ENCODE results near the gene PHLDB3.
"Not testable (repeated sequence)": the region's sequence is repeated elsewhere in the genome, so short reads cannot be mapped to it uniquely, and the experiment has no call there.

PHLDB3 gene

GRCh38 chr19:43526884-43527859, 22.6 kb upstream of the PHLDB3 start, which contains the start of gene ETHE1:
ETHE1 (minus strand) TSS chr19:43527201; CDS start chr19:43527177, 24 bp downstream.
- peak; percentile 64 to 68 for DNase-seq

DNA sequence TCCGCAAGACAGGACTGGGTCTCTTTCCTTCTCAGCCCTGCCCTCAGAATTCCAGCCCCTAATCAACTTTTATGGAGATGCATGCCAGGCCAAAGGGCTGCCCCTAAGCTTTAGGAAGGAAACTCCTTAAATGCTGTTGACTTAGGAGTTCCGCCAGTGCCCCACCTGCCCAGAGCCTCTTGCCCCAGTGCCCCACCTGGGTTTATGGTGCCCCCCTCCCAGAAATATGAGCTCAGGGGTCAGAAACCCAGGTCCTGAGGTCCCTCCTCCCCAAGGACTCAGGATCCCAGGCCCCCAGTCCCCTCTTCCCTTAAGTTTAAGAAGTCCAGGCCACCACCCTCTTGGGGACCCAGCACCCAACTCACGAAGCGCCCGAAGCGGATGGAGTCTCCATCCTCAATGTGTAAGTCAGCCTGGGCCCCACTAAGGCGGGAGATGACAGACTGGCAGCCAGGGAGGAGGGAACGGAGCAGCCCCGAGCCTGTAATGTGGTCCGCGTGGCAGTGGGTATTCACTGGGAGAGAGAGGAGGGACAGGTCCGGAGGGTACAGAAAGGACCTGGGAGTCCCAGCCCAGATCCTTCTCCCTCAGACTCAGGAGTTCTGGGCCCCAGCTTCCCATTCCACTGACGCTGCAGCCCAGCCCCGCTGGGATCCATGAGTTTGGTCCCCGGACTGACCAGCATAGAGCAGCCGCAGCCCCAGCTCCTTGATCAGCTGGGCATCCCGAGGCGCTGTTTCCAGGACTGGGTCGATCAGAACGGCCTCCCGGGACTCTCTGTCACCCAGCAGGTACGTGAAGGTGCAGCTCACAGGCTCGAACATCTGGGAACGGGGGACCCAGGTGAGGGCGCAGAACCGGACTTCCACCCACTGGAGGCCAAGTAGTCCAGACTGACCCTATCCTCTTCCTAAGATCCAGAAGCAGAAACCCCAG, 21.6 kb upstream of the PHLDB3 start:
- peak in 1 of 2 experiments; percentile 12 for DNase-seq

DNA sequence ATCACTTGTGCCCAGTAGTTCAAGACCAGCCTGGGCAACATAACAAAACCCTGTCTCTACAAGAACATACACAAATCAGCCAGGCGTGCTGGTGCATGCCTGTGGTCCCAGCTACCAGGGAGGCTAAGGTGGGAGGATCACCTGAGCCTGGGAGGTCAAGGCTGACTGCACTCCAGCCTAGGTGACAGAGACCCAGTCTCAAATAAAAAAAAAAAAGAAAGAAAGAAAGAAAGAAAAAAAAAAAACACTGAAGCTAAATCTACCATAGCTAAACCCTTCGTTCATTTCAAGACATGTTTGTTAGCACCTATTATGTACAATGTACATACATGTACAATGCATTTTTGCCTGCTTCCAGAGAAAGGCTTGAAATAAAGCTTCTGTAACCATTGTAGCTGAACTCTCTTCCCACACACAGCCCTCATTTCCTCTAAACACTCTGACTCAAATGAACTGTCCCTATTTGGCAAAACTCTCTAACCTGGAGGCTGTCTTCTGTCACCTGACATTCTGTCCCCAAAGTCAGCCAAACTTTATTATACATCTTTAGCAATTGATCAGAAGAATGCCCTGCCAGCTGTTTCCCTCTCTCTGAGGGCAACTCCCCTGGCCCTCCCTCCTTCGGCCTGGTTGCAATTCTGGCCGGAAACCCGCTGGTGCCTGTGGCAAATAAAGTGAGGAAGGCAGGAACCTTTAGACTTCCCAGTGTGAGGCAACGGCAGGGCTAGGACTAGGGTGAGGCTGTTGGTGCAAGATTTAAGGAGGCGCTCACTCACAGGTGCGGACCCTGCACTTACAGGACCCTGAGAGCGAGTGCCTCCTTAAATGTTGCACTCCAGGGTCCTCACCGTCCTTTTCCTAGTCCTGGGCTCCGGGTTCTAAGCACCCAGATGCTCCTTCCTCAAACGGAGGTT, 20.6 kb upstream of the PHLDB3 start:
- DNase-seq, result peak; percentile 84 to 85

- not testable (repeated sequence) for DNase-seq
These were observed 19.1 kb upstream of the PHLDB3 start for GRCh38 chr19:43523696-43524095.

- DNase-seq, result no peak
These were observed 18.4 kb upstream of the PHLDB3 start for GRCh38 chr19:43522929-43523328.

DNA sequence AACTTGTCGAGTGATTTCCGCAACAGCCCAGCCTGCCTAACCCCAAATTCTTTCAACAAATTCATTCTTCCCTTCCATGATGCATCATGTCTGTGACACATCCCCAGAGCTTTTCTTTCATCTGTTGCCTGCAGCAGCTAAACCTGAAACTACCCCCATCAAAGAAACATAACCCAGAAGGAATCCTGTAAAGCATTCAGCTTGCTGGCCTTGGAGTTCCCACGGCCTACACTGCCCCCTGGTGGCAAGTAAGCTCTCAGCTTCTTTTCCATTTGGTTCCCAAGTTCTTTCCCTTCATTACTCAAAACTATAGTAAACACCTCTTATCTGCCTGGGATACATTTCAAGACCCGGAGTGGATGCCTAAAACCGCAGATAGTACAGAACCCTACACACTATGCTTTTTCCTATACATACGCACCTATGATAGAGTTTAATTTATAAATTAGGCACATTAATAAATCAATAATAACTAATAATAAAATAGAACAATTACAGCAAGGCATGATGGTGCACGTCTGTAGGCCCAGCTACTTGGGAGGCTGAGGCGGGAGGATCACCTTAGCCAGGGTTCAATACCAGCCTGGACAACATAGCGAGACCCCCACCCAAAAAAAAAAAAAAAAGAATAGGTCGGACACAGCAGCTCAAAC, 15.0 kb upstream of the PHLDB3 start:
- peak; percentile 59 to 76 for DNase-seq

DNA sequence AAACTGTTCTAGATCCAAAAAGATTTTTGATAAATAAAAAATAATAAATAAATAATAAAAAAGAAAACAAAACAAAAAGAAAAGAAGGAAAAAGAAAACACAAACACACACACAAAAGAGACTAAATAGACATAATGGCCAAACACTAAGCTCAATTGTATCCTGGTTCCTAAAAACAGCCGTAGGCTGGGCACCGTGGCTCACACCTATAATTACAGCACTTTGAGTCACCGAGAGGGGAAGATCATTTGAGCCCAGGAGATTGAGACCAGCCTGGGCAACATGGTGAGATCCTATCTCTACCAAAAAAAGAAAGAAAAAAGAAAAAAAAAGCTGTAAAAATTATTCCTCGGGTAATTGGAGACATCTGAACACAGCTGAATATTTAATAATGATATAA, 13.5 kb upstream of the PHLDB3 start:
- no peak for DNase-seq

DNA sequence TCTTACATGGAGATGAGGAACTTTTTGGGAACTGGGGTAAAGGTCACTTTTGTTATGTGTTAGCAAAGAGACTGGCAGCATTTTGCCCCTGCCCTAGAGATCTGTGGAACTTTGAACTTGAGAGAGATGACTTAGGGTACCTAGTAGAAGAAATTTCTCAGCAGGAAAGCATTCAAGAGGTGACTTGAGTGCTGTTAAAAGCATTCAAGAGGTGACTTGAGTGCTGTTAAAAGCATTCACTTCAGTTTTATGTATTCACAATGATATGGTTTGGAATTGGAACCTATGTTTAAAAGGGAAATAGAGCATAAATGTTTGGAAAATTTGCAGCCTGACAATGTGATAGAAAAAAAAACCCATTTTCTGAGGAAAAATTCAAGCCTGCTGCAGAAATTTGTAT, 7.9 kb upstream of the PHLDB3 start:
- not testable (repeated sequence) for DNase-seq

GRCh38 chr19:43511324-43511723, 6.8 kb upstream of the PHLDB3 start:
- no peak for DNase-seq

- DNase-seq, result no peak
These were observed 6.2 kb upstream of the PHLDB3 start for GRCh38 chr19:43510713-43511112.

DNA sequence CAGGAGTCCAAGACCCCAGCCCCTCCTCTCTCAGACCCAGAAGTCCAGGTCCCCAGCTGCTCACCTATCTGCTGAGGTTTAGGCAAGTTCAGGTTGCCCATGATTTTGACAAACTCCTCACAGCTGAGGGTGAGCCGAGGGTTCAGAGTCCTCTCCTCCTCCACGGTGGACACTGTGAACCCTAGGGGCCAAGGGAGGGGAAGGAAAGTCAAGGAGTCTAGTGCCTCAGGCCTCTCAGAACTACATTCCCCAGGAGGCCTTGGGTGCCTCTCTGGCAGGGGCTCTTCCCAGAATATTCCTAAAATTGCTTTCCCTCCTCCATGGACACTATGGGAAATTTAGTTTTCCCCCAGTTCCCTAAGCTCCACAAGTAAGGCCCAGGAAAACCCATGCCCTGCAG, 3.3 kb upstream of the PHLDB3 start:
- no peak for DNase-seq

- no peak for DNase-seq
These were observed 2.1 kb upstream of the PHLDB3 start for GRCh38 chr19:43506629-43507028.

GRCh38 chr19:43505941-43506340, 1.4 kb upstream of the PHLDB3 start:
- DNase-seq, result no peak

DNA sequence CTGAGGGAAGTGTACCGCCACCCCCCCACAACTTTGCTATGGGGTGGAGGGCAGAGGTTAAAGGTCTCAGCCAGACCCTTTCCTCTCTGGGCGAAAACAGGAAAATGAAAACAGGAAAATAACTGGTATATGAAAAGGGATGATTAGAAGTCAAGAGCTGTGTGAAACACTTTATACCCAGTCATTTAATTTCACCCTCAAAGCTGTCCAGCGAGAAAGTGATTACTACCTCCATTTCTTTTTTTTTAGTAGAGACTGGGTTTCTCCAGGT, 575 bp upstream of the PHLDB3 start:
- no peak for DNase-seq

GRCh38 chr19:43503501-43504425, 783 bp downstream of the PHLDB3 start:
- peak; percentile 81 to 82 for DNase-seq

DNA sequence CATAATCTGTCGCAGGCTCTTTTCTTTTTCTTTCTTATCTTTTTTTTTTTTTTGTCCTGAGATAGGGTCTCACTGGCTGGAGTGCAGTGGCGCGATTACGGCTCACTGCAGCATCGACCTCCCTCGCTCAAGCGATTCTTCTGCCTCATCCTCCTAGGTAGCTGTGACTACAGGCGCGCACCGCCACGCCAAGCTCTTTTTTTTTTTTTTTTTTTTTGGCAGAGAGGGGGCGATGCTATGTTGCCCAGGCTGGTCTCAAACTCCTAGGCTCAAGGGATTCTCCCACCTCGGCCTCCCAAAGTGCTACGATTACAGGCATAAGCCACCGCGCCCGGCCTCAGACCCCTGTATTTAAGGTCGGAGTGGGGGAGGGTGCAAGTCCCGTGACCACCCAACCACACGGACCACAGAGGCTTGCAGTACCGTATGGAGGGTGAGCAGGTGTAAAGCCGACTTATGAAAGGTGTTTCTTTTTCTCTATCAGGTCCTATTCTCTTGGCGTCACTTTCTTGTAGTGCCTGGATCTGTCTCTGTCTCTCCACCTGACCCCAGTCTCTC, 2.0 kb downstream of the PHLDB3 start:
- no peak for DNase-seq

- no peak for DNase-seq
These were observed 2.7 kb downstream of the PHLDB3 start for GRCh38 chr19:43501661-43502418.

- no peak for DNase-seq
These were observed 5.5 kb downstream of the PHLDB3 start for GRCh38 chr19:43499042-43499441.

- DNase-seq, result no peak
These were observed 6.2 kb downstream of the PHLDB3 start for GRCh38 chr19:43498233-43498842.

All from AML-193 (cell line).